ENCODE measurements around the gene CCDC158. TPM values are rescaled to one million over a fixed set of nuclear protein-coding genes. Genes with fewer than 3 reads are reported as not detected.

The CCDC158 gene
- total and polyA plus RNA-seq, 2 of the 8 experiments (the other 6 are each of a cell fraction or from before 2014, with no cell fraction given), result not detected

GRCh38 chr4:76275486-76276124, 145.3 kb downstream of the CCDC158 start (continued):
- TF ChIP-seq CHD7 (IDR thresholded peaks at IDR 0.05; ENCODE audit: insufficient replicate concordance, low read length) (no peak), RFX5 (IDR thresholded peaks at IDR 0.05; ENCODE audit: borderline replicate concordance, low read depth, low read length) (no peak), RXRA (IDR thresholded peaks at IDR 0.05; ENCODE audit: insufficient read depth, low read depth, low read length) (no peak), EZH2 (IDR thresholded peaks at IDR 0.05; ENCODE audit: low read depth, low read length, severe bottlenecking) (no peak), SIRT6 (IDR thresholded peaks at IDR 0.05; ENCODE audit: low read length) (no peak), FOSL1 (IDR thresholded peaks at IDR 0.05; ENCODE audit: insufficient read depth, low read depth, low read length) (no peak), TAF7 (optimal IDR thresholded peaks at IDR 0.05; ENCODE audit: borderline replicate concordance, low read depth, low read length) (no peak), BACH1 (IDR thresholded peaks at IDR 0.05; ENCODE audit: low read length) (no peak), SUZ12 (IDR thresholded peaks at IDR 0.05; ENCODE audit: low read length) (no peak), USF2 (IDR thresholded peaks at IDR 0.05; ENCODE audit: low read length) (no peak)

Measured in H1 (cell line).